HG03064 (cell line): ENCODE measurements around the gene SCCPDH.
A peak's percentile ranks its signal among the peaks of the same experiment; 100 is the strongest.
"Not testable (repeated sequence)": the region's sequence is repeated elsewhere in the genome, so short reads cannot be mapped to it uniquely, and the experiment has no call there.

Experiments
- ATAC-seq: cut with Tn5 transposase; IDR thresholded peaks from one replicate; pipeline ENCODE4 v1.9.1; 2021; ENCODE audit warnings: low read depth; ENCODE audit not compliant: unreplicated experiment

SCCPDH gene, protein sequence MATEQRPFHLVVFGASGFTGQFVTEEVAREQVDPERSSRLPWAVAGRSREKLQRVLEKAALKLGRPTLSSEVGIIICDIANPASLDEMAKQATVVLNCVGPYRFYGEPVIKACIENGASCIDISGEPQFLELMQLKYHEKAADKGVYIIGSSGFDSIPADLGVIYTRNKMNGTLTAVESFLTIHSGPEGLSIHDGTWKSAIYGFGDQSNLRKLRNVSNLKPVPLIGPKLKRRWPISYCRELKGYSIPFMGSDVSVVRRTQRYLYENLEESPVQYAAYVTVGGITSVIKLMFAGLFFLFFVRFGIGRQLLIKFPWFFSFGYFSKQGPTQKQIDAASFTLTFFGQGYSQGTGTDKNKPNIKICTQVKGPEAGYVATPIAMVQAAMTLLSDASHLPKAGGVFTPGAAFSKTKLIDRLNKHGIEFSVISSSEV

DNA sequence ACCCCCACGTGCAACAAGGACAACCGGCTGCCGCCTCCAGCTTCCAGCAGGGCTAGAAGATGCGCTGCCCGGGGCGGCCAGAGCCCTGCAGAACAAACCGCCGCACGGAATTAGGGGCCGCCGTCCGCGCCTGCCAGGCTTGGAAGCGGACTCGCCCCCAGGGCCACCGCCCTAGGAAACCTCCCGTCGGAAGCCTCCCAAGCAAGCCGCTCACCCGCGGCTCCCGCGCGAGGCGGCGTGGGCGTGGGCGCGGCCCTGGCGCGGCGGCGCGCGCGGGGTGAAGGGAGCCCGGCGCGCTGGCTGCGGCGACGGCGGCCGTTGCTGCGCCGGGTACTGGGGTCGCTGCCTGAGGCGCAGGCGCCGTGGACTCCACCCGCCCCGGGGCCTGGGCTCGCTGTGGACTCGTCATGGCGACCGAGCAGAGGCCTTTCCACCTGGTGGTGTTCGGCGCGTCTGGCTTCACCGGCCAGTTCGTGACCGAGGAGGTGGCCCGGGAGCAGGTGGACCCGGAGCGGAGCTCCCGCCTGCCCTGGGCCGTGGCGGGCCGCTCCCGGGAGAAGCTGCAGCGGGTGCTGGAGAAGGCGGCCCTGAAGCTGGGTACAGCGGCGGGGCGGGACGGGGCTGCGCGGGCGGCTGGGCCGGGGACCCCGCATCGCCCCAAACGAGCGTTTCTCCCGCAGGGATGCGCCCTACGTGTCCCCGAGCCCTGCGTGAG lies at the start of gene SCCPDH:
TSS of gene SCCPDH (plus strand) at position 394 of the 715 bp plus-strand sequence. CDS start at position 408, 14 bp downstream.
- peak; percentile 94 for ATAC-seq

DNA sequence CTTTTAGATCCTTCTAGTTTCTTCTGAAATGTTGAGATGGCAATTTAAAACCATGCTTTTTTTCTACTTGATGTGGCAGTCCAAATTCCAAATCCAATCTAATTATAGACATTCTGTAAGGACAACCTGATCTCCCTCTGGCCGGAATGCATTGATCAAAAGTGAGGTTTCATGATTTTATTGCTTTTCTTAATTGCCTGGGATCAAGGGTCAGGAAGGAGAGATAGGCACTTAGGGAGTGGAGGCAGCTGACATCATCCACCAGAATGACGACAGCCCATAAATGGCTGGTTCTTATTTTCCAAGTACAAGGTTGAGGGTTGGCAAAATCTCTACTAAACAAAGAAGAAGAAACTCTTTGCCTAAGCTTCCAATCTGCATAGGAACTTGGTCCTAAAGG lies 46.4 kb upstream of the SCCPDH start:
- no peak for ATAC-seq

- ATAC-seq: no peak
These were observed 45.1 kb upstream of the SCCPDH start for GRCh38 chr1:246678816-246679793.

DNA sequence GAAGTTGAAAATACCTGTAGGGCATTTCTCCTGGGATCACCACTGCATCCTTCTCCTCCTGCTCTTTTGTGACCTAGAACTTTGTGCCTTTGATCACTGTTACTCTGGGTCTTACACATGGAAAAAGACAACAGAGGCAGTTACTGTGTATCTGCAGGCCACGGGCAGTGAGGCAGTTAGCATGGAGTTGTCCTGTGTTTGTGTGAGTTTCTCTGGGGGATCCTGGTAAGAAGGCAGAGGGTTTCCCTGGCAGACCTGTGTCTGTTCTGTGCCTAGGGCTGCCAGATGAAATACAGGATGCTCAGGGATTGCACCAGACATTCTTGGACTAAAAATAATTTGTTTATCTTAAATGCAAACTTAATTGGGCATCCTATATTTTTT lies 44.4 kb upstream of the SCCPDH start:
- ATAC-seq: no peak

GRCh38 chr1:246680190-246680589 lies 44.0 kb upstream of the SCCPDH start:
- no peak for ATAC-seq

DNA sequence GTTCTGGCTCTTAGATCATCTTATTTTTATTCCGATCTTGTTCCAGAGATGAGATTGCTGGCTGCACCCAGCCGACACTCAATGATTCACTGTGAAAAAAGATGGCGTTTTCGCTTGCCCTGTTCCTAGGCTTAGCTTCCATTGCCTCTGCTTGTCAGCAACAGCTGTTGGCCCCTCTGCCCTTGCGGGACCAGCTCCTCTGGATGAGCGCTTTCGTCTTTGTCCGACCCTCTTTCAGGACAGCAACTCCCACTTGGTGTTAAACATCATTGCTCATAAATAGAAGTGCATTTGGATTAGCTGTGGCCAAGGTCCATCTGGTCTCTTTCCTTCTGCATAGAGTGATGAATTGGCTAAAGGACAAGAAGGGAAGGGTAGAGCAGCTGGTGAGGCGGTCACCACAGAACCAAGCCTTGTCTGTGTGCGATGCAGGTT lies 43.5 kb upstream of the SCCPDH start:
- ATAC-seq: no peak

DNA sequence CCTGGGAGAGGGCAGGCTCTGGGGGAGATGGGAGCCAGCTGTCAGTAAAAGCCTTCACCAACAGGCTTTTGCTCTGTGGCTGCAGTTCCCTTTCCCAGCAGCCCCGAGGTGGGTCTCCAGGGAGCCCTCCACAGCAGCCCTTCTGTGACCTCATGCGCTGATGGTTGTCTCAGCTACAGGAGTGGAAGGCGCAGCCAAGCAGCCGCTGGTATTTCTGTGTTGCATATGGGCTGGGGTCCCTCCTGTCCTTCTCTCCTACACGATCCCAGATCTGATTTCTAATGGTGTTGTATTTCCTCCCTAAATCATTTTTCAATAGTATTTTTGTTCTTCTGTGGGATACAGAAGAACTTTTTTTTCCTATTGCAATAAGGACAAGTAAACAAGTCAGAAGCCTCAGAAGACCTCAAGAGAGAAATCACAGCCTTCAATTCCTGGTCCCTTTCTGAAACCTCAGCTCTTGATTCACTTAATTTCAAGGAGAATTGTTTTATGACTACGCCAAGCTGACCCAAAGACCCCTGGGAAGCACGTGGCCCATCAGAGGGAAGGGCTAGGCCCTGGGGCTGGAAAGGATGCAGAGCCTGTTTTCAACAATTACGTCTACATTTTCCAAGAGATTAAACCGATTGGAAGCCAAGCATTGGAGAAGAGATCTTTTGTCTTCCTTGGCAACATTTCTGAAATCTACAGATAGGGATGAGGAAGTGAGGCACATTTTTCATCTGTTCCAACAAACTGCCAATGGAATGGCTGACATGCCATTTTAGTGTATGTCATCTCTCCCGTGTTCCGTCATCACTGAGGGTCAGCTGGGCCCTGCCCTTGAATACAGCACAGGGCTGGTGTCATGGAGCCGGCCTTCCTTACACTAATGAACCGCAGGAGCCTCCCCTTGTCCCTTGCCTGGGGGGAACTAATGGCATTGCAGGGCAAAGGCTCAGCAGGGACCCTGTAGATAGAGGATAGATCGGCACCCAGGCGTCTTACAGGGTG lies 42.0 kb upstream of the SCCPDH start:
- ATAC-seq: no peak

DNA sequence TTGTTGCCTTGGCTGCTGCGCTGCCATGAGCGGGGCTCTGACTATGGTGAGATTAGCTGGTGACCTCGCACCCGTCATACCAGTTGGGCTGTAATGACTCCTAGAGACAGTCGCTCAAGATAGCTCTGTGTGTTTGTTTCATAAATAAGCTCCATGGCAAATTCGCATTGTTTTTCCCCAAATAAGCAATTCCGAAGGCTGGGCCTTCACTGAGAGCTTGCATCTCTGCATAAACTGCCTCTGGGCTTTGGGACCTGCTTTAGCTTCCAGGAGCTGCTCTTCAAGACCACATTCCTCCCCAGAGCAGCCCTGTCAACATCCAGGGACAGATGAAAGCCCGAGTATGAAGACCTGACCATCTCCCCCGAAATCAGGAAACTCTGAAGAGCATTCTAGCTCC lies 40.7 kb upstream of the SCCPDH start:
- ATAC-seq: no peak

DNA sequence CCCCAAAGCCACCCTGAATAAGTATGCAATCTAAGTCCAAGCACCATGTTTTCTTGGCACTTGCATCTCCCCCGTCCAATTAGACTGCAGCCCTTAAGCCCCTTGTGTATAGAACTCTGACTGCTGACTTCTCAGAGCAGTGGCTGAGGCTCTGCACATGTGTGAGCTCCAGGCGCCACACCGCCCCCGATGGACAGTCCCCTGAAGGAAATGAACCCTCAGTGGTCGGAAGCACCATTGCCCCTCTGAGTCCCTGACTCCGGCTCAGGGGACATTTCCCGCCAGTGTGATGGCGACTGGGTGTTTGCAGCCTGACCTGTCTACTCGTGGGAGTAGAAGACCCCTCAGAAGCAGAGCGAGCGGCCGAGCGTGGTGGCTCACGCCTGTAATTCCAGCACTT lies 37.2 kb upstream of the SCCPDH start:
- ATAC-seq: no peak

- ATAC-seq: peak; percentile 98
These were observed 34.7 kb upstream of the SCCPDH start for GRCh38 chr1:246689409-246690008.

GRCh38 chr1:246690100-246690499 lies 34.1 kb upstream of the SCCPDH start:
- ATAC-seq: no peak

DNA sequence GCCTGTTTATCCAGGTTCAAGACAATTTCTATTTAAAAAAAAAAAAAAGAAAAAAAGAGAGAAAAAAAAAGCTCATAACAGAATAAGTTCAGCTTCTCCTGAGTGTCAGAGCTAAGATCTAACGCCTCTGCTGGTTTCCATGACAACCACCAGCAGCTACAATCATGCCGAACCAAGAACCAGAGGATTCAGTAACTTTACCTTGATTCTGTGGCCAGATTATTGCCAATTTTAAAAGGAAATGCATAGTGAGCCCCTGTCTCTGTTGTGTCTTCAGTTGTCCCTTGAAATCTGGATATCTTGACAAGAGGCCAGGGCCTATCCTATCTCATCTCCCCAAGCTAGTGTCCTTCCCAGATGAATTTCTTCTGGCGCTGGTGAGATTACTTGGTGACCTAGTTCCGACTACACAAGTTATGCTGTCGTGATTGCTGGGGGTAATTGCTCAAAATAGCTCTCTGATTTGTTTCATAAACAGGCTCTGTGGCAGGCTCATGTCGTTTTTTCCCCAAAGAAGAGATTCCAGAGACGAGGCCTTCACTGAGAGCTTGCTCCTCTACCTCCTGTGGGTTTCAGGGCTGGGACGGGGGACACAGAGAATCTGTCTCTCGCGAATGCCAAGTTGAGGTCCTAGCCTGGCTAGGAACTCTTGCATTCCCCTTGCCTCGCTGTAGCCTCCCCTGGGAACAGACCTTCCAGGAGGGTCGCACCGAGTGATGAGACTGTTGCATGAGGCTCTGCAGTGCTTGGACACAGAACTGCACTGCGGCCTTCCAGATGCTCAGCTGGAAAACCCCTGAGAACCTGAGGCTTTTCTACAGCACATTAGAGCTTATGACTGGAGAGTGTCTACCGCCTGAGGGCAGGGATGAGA lies 32.4 kb upstream of the SCCPDH start:
- no peak for ATAC-seq

- ATAC-seq: not testable (repeated sequence)
These were observed 29.9 kb upstream of the SCCPDH start for GRCh38 chr1:246694213-246694895.

DNA sequence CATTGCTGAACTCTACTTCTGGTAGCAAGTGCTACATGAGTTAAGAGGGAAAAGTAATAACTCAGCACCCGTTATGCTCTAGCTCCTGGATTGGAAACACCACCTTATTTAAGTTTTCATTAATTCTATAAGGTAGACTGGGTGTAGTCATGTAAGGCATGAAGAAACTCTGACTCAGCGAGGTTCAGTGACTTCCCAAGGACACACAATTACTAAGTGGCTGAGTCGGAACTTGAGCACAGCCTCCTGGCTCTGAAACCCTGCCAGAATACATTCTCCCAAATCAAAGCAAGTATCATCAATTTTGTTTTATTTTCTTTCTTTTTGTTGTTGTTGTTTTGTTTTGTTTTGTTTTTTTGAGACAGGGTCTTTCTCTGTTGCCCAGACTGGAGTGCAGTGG lies 29.1 kb upstream of the SCCPDH start:
- ATAC-seq: no peak

- no peak for ATAC-seq
These were observed 28.5 kb upstream of the SCCPDH start for GRCh38 chr1:246695666-246696065.

GRCh38 chr1:246698466-246699094 lies 25.6 kb upstream of the SCCPDH start:
- no peak for ATAC-seq

DNA sequence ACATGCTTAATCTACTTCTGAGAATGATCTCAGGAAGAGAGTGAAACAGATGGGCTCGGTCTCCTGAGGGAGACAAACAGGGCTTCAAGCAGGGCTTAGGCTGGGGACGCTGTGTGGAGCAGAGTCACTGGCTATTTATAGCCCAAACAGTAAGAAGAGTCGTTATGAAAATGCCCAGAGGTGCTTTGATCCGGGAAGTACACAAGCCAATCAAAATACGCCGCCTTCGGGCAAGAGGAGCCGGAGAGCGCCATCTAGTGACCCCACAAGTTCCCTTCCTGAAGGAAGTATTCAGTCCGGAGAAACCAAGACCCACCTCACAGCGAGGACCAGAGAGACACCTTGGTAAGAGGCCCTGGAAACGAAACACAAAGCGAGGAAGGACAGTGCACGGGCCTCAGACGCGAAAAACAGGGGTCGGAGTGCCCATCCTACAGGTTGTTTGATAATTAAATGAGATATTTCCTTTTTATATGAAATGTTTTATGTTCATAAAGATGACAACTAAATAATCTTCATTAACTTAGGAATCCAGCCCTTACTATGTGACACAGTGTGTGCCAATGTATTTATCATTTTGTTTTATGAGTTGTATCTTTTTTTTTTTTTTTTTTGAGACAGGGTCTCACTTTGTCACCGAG lies 25.0 kb upstream of the SCCPDH start:
- peak; percentile 95 for ATAC-seq
